D341Med (cell line): ENCODE measurements around the gene SCAF8.
"Not testable (repeated sequence)": the region's sequence is repeated elsewhere in the genome, so short reads cannot be mapped to it uniquely, and the experiment has no call there.

Experiments
- DNase-seq: peaks from one replicate; pipeline ENCODE4 v3.0.0; 2012; ENCODE audit warnings: low spot score

The SCAF8 gene

GRCh38 chr6:154733183-154733625 lies at the start of gene SCAF8:
Gene SCAF8 (plus strand): TSS chr6:154733416. CDS start chr6:154733901, 485 bp downstream.
- peak; percentile 93 for DNase-seq

GRCh38 chr6:154683756-154684523 lies 49.3 kb upstream of the SCAF8 start:
- DNase-seq, result no peak

- no peak for DNase-seq
Observed at GRCh38 chr6:154686162-154686561, 47.1 kb upstream of the SCAF8 start.

GRCh38 chr6:154689493-154690255 lies 43.5 kb upstream of the SCAF8 start:
- DNase-seq, result no peak

GRCh38 chr6:154690857-154691256 lies 42.4 kb upstream of the SCAF8 start:
- DNase-seq, result no peak

- no peak for DNase-seq
Observed at GRCh38 chr6:154696661-154697060, 36.6 kb upstream of the SCAF8 start.

- no peak for DNase-seq
Observed at GRCh38 chr6:154703124-154703523, 30.1 kb upstream of the SCAF8 start.

GRCh38 chr6:154705471-154706113 lies 27.6 kb upstream of the SCAF8 start:
- no peak for DNase-seq

GRCh38 chr6:154706389-154706788 lies 26.8 kb upstream of the SCAF8 start:
- DNase-seq, result no peak

- no peak for DNase-seq
Observed at GRCh38 chr6:154709621-154710020, 23.6 kb upstream of the SCAF8 start.

- no peak for DNase-seq
Observed at GRCh38 chr6:154710689-154711088, 22.5 kb upstream of the SCAF8 start.

GRCh38 chr6:154715446-154715845 lies 17.8 kb upstream of the SCAF8 start:
- no peak for DNase-seq

- DNase-seq, result not testable (repeated sequence)
Observed at GRCh38 chr6:154716350-154716749, 16.9 kb upstream of the SCAF8 start.

GRCh38 chr6:154719433-154719832 lies 13.8 kb upstream of the SCAF8 start:
- DNase-seq, result no peak

- no peak for DNase-seq
Observed at GRCh38 chr6:154719854-154720253, 13.4 kb upstream of the SCAF8 start.

GRCh38 chr6:154721460-154721859 lies 11.8 kb upstream of the SCAF8 start:
- no peak for DNase-seq

GRCh38 chr6:154726887-154727286 lies 6.3 kb upstream of the SCAF8 start:
- no peak for DNase-seq

- no peak for DNase-seq
Observed at GRCh38 chr6:154731296-154732218, 1.7 kb upstream of the SCAF8 start.

- peak; percentile 62 for DNase-seq
Observed at GRCh38 chr6:154732538-154733182, 556 bp upstream of the SCAF8 start.

- DNase-seq, result peak; percentile 96
Observed at GRCh38 chr6:154733626-154734382, 588 bp downstream of the SCAF8 start.
